NCI-H82 treated with DMSO at 0.1 percent for 48 hours (cell line): ENCODE measurements around the gene ANGPTL2.

ENCODE experiments used
- DNase-seq: peaks from one replicate; lab custom pipeline; 2025; ENCODE audit not compliant: unreplicated experiment; lab: John Stamatoyannopoulos, UW

Gene ANGPTL2

GRCh38 chr9:127051881-127052595 lies 70.4 kb downstream of the ANGPTL2 start:
- no peak for DNase-seq

GRCh38 chr9:127050591-127051001 lies 71.8 kb downstream of the ANGPTL2 start:
- no peak for DNase-seq

GRCh38 chr9:127050152-127050551 lies 72.3 kb downstream of the ANGPTL2 start:
- no peak for DNase-seq

GRCh38 chr9:127049581-127049980 lies 72.9 kb downstream of the ANGPTL2 start:
- DNase-seq = no peak

- DNase-seq = no peak
Observed at GRCh38 chr9:127049044-127049443, 73.4 kb downstream of the ANGPTL2 start.

- no peak for DNase-seq
Observed at GRCh38 chr9:127047971-127048370, 74.5 kb downstream of the ANGPTL2 start.

- no peak for DNase-seq
Observed at GRCh38 chr9:127045148-127045547, 77.3 kb downstream of the ANGPTL2 start.

GRCh38 chr9:127039492-127039891 lies 82.9 kb downstream of the ANGPTL2 start:
- no peak for DNase-seq

- DNase-seq = no peak
Observed at GRCh38 chr9:127038531-127038930, 83.9 kb downstream of the ANGPTL2 start.
